ENCODE data around the gene PIGL.

DNA sequence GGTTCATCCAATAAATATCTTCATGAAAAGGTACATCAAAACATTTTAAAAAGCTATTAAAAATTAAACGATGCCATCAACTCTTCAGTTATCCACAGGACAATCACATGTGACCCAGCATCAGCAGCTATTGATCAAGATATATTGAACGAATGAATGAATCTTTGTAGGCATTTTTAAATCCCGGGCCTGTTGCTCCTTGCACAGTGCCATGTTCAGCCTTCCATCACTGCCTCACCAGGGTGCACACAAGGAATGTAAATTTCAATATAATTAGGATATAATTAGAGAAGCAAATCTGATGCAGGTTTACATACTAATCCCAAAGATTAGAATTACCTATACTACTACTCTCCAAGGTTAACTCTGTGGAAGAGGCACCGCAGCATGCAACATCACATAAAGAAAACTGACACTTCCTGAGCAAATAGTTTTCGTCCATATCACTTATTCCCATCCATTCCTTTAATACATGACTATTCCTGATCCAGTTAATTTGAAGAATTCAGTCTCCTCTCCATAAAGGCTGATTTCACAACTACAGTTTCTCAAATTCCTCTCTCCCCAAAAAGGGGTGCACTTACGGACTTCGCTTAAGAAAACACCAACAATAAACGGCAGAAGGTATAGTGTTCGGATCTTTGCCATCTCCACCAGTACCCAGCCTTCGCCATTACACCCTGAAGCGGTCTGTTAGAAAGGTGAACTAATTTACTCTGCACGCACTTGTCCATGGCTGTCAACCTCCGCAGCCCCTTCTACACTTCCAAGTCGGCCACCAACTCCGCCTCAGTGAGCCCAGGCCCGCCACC, 2.6 kb upstream of the PIGL start:
- TF ChIP-seq, protein P1, sequence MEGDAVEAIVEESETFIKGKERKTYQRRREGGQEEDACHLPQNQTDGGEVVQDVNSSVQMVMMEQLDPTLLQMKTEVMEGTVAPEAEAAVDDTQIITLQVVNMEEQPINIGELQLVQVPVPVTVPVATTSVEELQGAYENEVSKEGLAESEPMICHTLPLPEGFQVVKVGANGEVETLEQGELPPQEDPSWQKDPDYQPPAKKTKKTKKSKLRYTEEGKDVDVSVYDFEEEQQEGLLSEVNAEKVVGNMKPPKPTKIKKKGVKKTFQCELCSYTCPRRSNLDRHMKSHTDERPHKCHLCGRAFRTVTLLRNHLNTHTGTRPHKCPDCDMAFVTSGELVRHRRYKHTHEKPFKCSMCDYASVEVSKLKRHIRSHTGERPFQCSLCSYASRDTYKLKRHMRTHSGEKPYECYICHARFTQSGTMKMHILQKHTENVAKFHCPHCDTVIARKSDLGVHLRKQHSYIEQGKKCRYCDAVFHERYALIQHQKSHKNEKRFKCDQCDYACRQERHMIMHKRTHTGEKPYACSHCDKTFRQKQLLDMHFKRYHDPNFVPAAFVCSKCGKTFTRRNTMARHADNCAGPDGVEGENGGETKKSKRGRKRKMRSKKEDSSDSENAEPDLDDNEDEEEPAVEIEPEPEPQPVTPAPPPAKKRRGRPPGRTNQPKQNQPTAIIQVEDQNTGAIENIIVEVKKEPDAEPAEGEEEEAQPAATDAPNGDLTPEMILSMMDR (IDR thresholded peaks at IDR 0.05), result no peak
- TF ChIP-seq POLR2A (IDR thresholded peaks at IDR 0.05) (no peak), EP300 (IDR thresholded peaks at IDR 0.05) (no peak)

All from tibial nerve (tissue), 4 donors.